Tibial artery (tissue), 4 donors: ENCODE data around the gene ADRM1.

Experiments
- DNase-seq, 2 donors: peaks; one replicate each; pipeline ENCODE4 v3.0.0-alpha.2; 2019
- H3K27ac ChIP-seq, 2 donors: fragments of 200-600 bp; sonication (generic) in 1 of 2; 1 replicate in 1 of 2; 2 replicates in 1 of 2; pipeline ENCODE4 v1.5.1; 2018 to 2019; ENCODE audit warnings: mild to moderate bottlenecking in 1 of 2
- H3K27me3 ChIP-seq, 2 donors: fragments of 200-600 bp; sonication (generic) in 1 of 2; one replicate each; pipeline versions ENCODE4 v1.5.1 to v1.6.0; 2016 to 2019
- H3K36me3 ChIP-seq, 3 donors: fragments of 200-600 bp; sonication (generic) in 2 of 3; one replicate each; pipeline ENCODE4 v1.5.1; 2016 to 2019; ENCODE audit warnings: mild to moderate bottlenecking in 2 of 3
- H3K4me1 ChIP-seq, 4 donors: fragments of 200-600 bp; sonication (generic) in 2 of 4; 1 replicate in 3 of 4; 2 replicates in 1 of 4; pipeline ENCODE4 v1.5.1; 2016 to 2019
- H3K4me3 ChIP-seq, 2 donors: fragments of 200-600 bp; sonication (generic) in 1 of 2; 1 replicate in 1 of 2; 2 replicates in 1 of 2; pipeline ENCODE4 v1.5.1; 2018 to 2019; ENCODE audit warnings: mild to moderate bottlenecking in 2 of 2
- H3K9me3 ChIP-seq, 3 donors: fragments of 200-600 bp; sonication (generic) in 1 of 3; one replicate each; pipeline ENCODE4 v1.5.1; 2016 to 2019
- intact Hi-C: fragments of 100-400 bp; cut with DNase I; formaldehyde crosslinking; loops from one replicate; pipeline ENCODE4 v1.15.0; 2023; ENCODE audit warnings: low total_unique reads
- TF ChIP-seq, protein P1 (sequence below), 2 experiments: fragments of 200-600 bp in 1 of 2; fragments of 450-650 bp in 1 of 2; IDR thresholded peaks; one replicate each; pipeline ENCODE4 v1.5.1; 2017 to 2019; ENCODE audit warnings: antibody characterized with exemption in 2 of 2, mild to moderate bottlenecking in 1 of 2, moderate library complexity in 1 of 2

Gene ADRM1

DNA sequence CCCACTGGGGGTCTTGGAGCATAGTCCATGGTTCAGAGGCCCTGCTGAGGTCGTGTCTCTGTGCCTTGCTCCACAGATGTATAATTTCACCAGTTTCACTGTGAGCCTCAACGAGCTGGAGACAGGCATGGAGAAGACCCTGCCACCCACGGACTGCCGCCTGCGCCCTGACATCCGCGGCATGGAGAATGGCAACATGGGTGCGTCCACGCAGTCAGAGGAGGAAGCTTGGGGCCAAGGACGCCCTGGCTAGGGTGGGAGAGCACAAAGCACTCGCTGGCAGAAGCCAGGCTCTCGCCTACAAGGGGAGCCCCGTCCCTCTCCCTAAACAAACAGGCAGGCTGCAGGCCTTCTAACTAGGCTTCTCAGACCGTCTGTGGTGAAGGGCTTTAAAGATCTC is 13.7 kb upstream of the ADRM1 start:
- DNase-seq: no peak
- peaks cover 71 to 86% (median 83%) of the 10 kb centered on the region in 3 donors for H3K36me3 ChIP-seq

DNA sequence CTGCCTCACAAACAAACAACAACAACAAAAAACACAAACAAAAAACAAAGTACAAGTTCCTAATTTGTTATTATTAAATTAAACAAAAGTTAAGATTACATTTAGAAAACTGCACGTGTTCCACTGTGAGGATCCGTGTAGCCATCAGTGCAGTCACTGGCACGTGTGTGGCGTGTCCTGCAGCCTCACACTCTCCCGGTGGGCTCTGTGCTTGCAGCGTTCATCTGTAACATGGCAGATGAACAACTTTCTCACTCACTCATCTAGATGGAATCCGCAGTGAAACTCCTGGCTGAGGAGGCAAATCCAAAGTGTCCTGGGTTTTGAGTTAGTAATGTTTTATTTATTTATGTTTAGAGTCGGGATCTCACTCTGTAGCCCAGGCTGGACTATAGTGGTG is 12.9 kb upstream of the ADRM1 start:
- no peaks in the 10 kb centered on the region for H3K27me3 ChIP-seq
- no peak for DNase-seq
- H3K27ac ChIP-seq: no peak overlapping the region
- TF ChIP-seq, protein P1, sequence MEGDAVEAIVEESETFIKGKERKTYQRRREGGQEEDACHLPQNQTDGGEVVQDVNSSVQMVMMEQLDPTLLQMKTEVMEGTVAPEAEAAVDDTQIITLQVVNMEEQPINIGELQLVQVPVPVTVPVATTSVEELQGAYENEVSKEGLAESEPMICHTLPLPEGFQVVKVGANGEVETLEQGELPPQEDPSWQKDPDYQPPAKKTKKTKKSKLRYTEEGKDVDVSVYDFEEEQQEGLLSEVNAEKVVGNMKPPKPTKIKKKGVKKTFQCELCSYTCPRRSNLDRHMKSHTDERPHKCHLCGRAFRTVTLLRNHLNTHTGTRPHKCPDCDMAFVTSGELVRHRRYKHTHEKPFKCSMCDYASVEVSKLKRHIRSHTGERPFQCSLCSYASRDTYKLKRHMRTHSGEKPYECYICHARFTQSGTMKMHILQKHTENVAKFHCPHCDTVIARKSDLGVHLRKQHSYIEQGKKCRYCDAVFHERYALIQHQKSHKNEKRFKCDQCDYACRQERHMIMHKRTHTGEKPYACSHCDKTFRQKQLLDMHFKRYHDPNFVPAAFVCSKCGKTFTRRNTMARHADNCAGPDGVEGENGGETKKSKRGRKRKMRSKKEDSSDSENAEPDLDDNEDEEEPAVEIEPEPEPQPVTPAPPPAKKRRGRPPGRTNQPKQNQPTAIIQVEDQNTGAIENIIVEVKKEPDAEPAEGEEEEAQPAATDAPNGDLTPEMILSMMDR (IDR thresholded peaks at IDR 0.05): no peak
- H3K9me3 ChIP-seq: no peaks in the 10 kb centered on the region
- H3K36me3 ChIP-seq: peaks cover 66 to 85% (median 78%) of the 10 kb centered on the region in 3 donors
- intact Hi-C loops: no loop called here
- H3K4me1 ChIP-seq: no peaks in the 10 kb centered on the region
- no peak overlapping the region for H3K4me3 ChIP-seq

More for the DNA sequence above, 13.7 kb upstream of the ADRM1 start:
- intact Hi-C loops: no loop called here
- no peak overlapping the region for H3K4me3 ChIP-seq
- H3K27ac ChIP-seq: no peak overlapping the region
- TF ChIP-seq, protein P1 (IDR thresholded peaks at IDR 0.05): no peak
- H3K9me3 ChIP-seq: no peaks in the 10 kb centered on the region
- H3K27me3 ChIP-seq: no peaks in the 10 kb centered on the region
- H3K4me1 ChIP-seq: no peaks in the 10 kb centered on the region

DNA sequence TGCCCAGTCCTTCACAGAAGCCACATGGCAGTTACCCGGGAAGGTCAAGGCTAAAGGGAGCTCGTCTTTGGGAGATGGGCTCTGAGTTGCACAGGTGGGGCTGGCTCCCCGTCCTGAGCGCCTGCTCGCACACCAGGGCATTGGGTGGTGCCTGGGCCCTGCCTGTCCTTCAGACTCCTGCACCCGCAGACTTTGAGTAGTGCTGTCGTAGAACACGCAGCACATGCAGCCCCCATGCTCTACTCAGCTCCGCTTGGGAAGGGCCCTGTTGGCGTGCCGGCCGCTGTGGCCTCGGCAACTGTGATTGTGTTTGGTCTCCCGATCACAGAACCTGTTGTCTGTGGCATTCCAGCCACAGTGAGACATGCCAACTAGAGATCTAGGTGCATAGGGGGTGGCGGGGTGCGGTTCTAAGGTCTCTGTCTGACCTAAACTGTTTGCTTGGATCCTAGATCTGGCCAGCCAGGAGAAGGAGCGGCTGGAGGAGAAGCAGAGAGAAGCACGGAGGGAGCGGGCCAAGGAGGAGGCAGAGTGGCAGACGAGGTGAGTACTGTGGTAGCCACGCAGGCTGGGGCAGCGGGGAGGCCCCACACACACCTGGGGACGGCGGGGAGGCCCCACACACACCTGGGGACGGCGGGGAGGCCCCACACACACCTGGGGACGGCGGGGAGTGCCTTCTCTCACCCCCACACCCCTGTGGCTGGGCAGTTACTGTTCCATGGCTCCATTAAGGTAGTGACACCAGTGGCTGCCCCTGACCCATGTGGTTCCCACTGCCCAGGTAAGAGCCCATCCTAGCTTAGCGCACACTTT is 11.3 kb upstream of the ADRM1 start:
- peak in 1 of 2 donors; percentile 61 for DNase-seq
- no peaks in the 10 kb centered on the region for H3K4me1 ChIP-seq
- no peak overlapping the region for H3K4me3 ChIP-seq
- H3K27ac ChIP-seq: no peak overlapping the region
- no peaks in the 10 kb centered on the region for H3K9me3 ChIP-seq
- intact Hi-C loops: no loop called here
- H3K36me3 ChIP-seq: peaks cover 60 to 84% (median 78%) of the 10 kb centered on the region in 3 donors
- TF ChIP-seq, protein P1 (IDR thresholded peaks at IDR 0.05): no peak
- H3K27me3 ChIP-seq: no peaks in the 10 kb centered on the region

DNA sequence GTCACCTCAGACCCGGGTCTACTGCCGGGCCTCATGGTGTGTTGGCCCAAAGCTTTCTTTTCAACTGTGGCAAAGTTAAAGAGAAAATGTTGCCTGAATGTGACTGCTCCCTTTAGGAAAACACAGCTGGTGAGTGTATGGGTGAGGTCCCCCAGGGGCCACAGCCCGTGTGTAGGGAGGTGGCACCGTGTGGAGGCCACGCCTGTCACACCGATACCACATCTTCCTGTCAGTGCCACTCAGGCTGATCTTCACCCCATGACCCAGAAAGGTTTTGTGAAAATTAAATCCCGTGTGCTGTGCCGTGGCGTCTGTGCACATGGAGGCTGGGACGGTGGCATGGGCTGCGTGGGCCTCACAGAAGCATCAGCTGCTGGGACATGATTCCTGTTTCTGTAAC is 10.7 kb upstream of the ADRM1 start:
- intact Hi-C loops: no loop called here
- Histone ChIP-seq H3K36me3 (peaks cover 55 to 86% (median 79%) of the 10 kb centered on the region in 3 donors), H3K4me1 (no peaks in the 10 kb centered on the region), H3K9me3 (no peaks in the 10 kb centered on the region), H3K4me3 (no peak overlapping the region), H3K27me3 (no peaks in the 10 kb centered on the region), H3K27ac (no peak overlapping the region)
- TF ChIP-seq, protein P1 (IDR thresholded peaks at IDR 0.05): no peak
- DNase-seq: no peak

DNA sequence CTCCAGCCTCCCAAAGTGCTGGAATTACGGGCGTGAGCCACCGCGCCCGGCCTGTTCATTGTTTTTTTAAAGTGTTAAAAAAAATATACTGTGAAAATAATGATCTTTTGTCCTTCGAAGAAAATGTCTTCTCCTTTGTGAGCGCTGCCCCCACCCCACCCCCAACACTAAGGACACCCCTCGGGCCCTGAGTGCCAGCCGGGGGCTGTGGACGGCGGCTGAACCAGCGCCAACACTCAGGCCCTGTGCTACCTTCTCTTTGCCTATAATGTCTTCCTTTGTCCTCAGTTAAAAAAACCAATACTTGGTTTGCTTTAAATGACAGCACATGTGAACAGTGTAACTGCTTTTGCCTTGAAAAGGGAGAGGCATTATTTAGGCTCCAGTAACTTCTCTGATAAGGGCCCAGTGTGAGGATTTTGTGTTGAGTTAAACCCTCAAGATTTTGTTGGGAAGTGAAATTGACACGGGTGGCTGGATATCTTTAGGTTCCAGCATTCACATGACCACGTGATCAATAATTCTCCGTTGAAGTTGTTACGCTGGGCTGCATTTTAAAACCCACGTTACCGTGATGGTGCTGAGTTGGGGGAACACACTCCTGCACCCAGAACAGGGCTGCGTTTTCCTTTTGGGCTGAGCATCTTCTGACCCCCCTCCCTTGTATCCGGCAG is 9.5 kb upstream of the ADRM1 start:
- intact Hi-C loops: no loop called here
- Histone ChIP-seq H3K27me3 (no peaks in the 10 kb centered on the region), H3K4me3 (no peak overlapping the region), H3K9me3 (no peaks in the 10 kb centered on the region), H3K27ac (no peak overlapping the region), H3K4me1 (no peaks in the 10 kb centered on the region), H3K36me3 (peaks cover 49 to 88% (median 70%) of the 10 kb centered on the region in 3 donors)
- TF ChIP-seq, protein P1 (IDR thresholded peaks at IDR 0.05): no peak
- DNase-seq: no peak
